GM21381 (cell line): ENCODE measurements around the gene NFATC1.
A peak's percentile ranks its signal among the peaks of the same experiment; 100 is the strongest.
"Not testable (repeated sequence)": the region's sequence is repeated elsewhere in the genome, so short reads cannot be mapped to it uniquely, and the experiment has no call there.

Experiments
- ATAC-seq: cut with Tn5 transposase; IDR thresholded peaks from one replicate; pipeline ENCODE4 v1.9.1; 2021; ENCODE audit warnings: mild to moderate bottlenecking, moderate library complexity; ENCODE audit not compliant: unreplicated experiment

NFATC1 gene

GRCh38 chr18:79502782-79503181, 107.1 kb downstream of the NFATC1 start:
- no peak for ATAC-seq

GRCh38 chr18:79503406-79503805, 107.7 kb downstream of the NFATC1 start:
- ATAC-seq = no peak

GRCh38 chr18:79504034-79504433, 108.3 kb downstream of the NFATC1 start:
- no peak for ATAC-seq

GRCh38 chr18:79504495-79504894, 108.8 kb downstream of the NFATC1 start:
- ATAC-seq = not testable (repeated sequence)

- not testable (repeated sequence) for ATAC-seq
These were observed 109.7 kb downstream of the NFATC1 start for GRCh38 chr18:79505465-79505864.

GRCh38 chr18:79506191-79507075, 110.7 kb downstream of the NFATC1 start:
- ATAC-seq = peak; percentile 41

GRCh38 chr18:79507076-79507545, 111.4 kb downstream of the NFATC1 start:
- ATAC-seq = peak; percentile 41

- ATAC-seq = peak; percentile 27
These were observed 112.1 kb downstream of the NFATC1 start for GRCh38 chr18:79507546-79508480.

- ATAC-seq = no peak
These were observed 113.1 kb downstream of the NFATC1 start for GRCh38 chr18:79508565-79509535.

GRCh38 chr18:79509536-79509930, 113.8 kb downstream of the NFATC1 start:
- no peak for ATAC-seq

- no peak for ATAC-seq
These were observed 114.4 kb downstream of the NFATC1 start for GRCh38 chr18:79510046-79510685.

- no peak for ATAC-seq
These were observed 115.1 kb downstream of the NFATC1 start for GRCh38 chr18:79510731-79511241.

GRCh38 chr18:79511271-79511670, 115.5 kb downstream of the NFATC1 start:
- no peak for ATAC-seq

- no peak for ATAC-seq
These were observed 116.1 kb downstream of the NFATC1 start for GRCh38 chr18:79511671-79512301.

- ATAC-seq = no peak
These were observed 117.0 kb downstream of the NFATC1 start for GRCh38 chr18:79512461-79513380.

GRCh38 chr18:79513381-79514081, 117.8 kb downstream of the NFATC1 start:
- ATAC-seq = no peak

GRCh38 chr18:79515331-79515730, 119.6 kb downstream of the NFATC1 start:
- no peak for ATAC-seq
